Stimulated activated naive CD8-positive, alpha-beta T cell treated with anti-CD3 and anti-CD28 coated beads, Interleukin-15, amount 100 ng/mL, for 72 hours (primary cell): ENCODE measurements around the gene CIITA.
A peak's percentile ranks its signal among the peaks of the same experiment; 100 is the strongest.

Experiments
- ATAC-seq: fragments of 150-1000 bp; cut with Tn5 transposase; 2 replicates; pipeline ENCODE4 v1.10.0; 2021; ENCODE audit warnings: mild to moderate bottlenecking, moderate library complexity
- DNase-seq, 2 donors: peaks; one replicate each; pipeline ENCODE4 v3.0.0; 2021 to 2022
- H3K27ac Mint-ChIP-seq, 2 donors: one replicate each; pipeline ENCODE4 v1.8.0; 2022; ENCODE audit warnings: mild to moderate bottlenecking in 2 of 2, mixed read lengths in 2 of 2, moderate library complexity in 2 of 2
- H3K27me3 Mint-ChIP-seq: one replicate; pipeline ENCODE4 v1.8.0; 2022; ENCODE audit warnings: mixed read lengths
- H3K4me1 Mint-ChIP-seq: one replicate; pipeline ENCODE4 v1.8.0; 2022; ENCODE audit warnings: mild to moderate bottlenecking, mixed read lengths
- H3K4me3 Mint-ChIP-seq, 2 donors: one replicate each; pipeline ENCODE4 v1.8.0; 2022; ENCODE audit warnings: mild to moderate bottlenecking in 2 of 2, mixed read lengths in 2 of 2, moderate library complexity in 1 of 2
- H3K9me3 Mint-ChIP-seq, 2 donors: one replicate each; pipeline ENCODE4 v1.8.0; 2022; ENCODE audit warnings: mixed read lengths in 2 of 2

Gene CIITA

GRCh38 chr16:10868596-10869469 lies 8.2 kb upstream of the CIITA start:
- ATAC-seq, result no peak
- no peak overlapping the region for H3K27ac Mint-ChIP-seq
- H3K9me3 Mint-ChIP-seq, result no peaks in the 10 kb centered on the region
- H3K27me3 Mint-ChIP-seq, result peaks cover 59% of the 10 kb centered on the region
- H3K4me3 Mint-ChIP-seq, result peak overlapping the region; percentile 14 to 20
- DNase-seq, result no peak
- peaks cover 42% of the 10 kb centered on the region for H3K4me1 Mint-ChIP-seq

GRCh38 chr16:10870137-10870776 lies 6.7 kb upstream of the CIITA start:
- Mint-ChIP-seq H3K4me3 (peak overlapping the region; percentile 63 to 66), H3K9me3 (no peaks in the 10 kb centered on the region), H3K27ac (peak overlapping the region; percentile 66 to 82), H3K4me1 (peaks cover 49% of the 10 kb centered on the region), H3K27me3 (peaks cover 73% of the 10 kb centered on the region)
- ATAC-seq (peak; percentile 70), DNase-seq (peak; percentile 29 to 52)

DNA sequence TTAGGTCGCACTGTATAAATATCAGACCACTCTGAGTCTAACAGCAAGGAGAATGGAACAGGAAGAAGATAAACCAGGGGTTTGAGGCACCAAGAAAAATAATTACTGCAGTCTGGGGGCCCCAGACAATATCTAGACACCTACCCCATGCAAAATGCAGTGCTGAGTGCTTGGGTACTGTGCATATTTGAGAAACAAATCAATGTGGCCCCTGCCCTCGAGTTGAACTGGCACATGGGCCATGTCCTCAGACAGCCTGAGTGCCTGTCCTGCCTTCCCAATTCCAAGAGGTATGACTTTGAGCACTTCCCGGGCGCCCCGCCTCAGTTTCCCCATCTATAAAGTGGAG lies 6.2 kb upstream of the CIITA start:
- H3K4me1 Mint-ChIP-seq, result peaks cover 54% of the 10 kb centered on the region
- ATAC-seq, result peak; percentile 22
- peak overlapping the region; percentile 71 to 82 for H3K27ac Mint-ChIP-seq
- no peak for DNase-seq
- no peaks in the 10 kb centered on the region for H3K9me3 Mint-ChIP-seq
- peaks cover 78% of the 10 kb centered on the region for H3K27me3 Mint-ChIP-seq
- peak overlapping the region; percentile 58 to 66 for H3K4me3 Mint-ChIP-seq

DNA sequence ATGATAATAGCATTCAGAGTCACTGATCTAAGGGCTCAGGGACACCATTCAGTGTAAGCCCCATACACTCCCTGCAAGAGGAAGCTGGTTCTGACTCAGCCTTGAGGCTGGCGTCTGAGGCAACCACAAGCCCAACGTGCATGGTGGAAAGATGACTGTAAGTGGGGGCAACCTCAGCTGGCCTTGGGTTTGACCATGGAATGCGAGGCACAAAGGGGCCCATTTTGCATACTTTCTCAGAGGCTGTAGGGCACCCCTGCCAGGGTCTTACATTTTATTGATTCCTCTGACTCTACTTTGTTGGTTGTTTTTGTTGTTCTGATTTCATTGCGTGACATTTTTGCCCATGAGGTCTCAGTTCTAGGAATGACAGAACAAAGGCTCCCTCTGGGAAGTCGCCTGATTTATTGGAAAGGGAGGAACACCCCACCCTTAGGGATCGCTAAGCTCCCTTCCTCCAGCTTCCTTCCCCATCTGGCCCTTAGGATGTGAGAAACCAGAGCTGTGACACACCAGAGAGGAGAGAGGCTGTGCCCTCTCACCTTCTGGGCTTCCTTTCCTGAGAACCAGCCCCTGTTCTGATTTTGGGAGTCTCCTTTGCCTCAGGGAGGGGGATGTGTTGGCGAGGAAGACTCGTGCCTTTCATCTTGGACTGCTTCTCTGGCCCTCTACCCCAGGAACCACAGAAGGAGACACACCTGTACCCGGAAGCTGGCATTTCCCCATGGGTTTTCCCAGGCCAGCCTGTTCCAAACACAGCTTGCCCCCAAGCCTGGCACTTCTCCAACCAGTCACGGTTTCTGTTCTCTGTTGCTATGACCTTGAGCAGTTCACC lies 5.6 kb upstream of the CIITA start:
- peaks cover 80% of the 10 kb centered on the region for H3K27me3 Mint-ChIP-seq
- DNase-seq (peak; percentile 70 to 85), ATAC-seq (peak; percentile 97)
- no peaks in the 10 kb centered on the region for H3K9me3 Mint-ChIP-seq
- H3K4me3 Mint-ChIP-seq, result peak overlapping the region; percentile 58 to 66
- H3K27ac Mint-ChIP-seq, result peak overlapping the region; percentile 71 to 82
- H3K4me1 Mint-ChIP-seq, result peaks cover 60% of the 10 kb centered on the region

DNA sequence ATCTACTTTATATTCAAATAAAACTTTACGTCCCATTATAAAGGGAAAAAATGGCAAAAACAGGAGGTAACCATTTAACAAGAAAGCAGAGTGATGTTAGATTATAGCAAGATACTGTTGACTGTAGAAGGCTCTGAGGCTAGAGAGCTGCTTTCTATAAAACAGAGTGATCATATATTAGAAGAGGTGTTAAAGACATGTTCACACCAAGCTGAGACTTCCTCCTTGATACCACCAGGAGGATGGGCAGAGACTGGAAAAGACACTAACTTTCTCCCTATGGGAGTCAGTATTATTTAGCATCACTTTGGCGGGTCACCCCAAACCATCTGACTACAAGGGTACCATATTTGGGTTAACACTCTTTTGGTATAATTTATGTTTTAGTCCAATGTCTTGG lies 687 bp upstream of the CIITA start:
- Mint-ChIP-seq H3K9me3 (no peaks in the 10 kb centered on the region), H3K4me3 (peak overlapping the region; percentile 1 to 92), H3K4me1 (peaks cover 74% of the 10 kb centered on the region), H3K27ac (no peak overlapping the region), H3K27me3 (peaks cover 94% of the 10 kb centered on the region)
- ATAC-seq, result no peak
- no peak for DNase-seq

DNA sequence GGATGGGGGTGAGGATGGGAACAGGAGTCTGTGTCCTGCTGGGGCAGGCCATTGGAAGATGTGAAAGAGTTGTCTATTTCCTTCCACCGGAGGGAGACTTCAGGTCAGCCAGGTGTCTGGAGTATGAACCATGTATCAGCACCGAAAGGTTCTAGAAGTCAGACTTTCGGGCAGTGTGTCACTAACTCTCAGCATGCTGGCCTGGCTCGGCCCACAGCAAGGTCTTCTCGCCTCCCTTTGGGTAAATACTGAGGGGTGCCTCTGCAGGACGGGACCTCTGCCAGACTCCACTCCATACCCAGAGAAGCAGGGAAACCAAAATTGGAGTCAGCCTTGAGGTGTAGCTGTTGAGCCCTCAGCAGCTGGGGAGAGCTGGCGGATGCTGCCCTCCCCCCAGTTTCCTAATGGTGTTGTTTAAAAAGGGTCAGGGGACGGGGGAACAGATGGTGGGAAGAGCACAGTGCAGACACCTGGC lies 507 bp downstream of the CIITA start:
- no peaks in the 10 kb centered on the region for H3K9me3 Mint-ChIP-seq
- H3K4me1 Mint-ChIP-seq, result peaks cover 74% of the 10 kb centered on the region
- DNase-seq (no peak), ATAC-seq (no peak)
- peaks cover 94% of the 10 kb centered on the region for H3K27me3 Mint-ChIP-seq
- no peak overlapping the region for H3K27ac Mint-ChIP-seq
- H3K4me3 Mint-ChIP-seq, result peak overlapping the region; percentile 50 to 92

GRCh38 chr16:10878328-10878643 lies 1.3 kb downstream of the CIITA start:
- H3K27ac Mint-ChIP-seq, result no peak overlapping the region
- no peak for DNase-seq
- peak overlapping the region; percentile 90 to 92 for H3K4me3 Mint-ChIP-seq
- H3K9me3 Mint-ChIP-seq, result no peaks in the 10 kb centered on the region
- no peak for ATAC-seq
- peaks cover 74% of the 10 kb centered on the region for H3K4me1 Mint-ChIP-seq
- H3K27me3 Mint-ChIP-seq, result peaks cover 94% of the 10 kb centered on the region

DNA sequence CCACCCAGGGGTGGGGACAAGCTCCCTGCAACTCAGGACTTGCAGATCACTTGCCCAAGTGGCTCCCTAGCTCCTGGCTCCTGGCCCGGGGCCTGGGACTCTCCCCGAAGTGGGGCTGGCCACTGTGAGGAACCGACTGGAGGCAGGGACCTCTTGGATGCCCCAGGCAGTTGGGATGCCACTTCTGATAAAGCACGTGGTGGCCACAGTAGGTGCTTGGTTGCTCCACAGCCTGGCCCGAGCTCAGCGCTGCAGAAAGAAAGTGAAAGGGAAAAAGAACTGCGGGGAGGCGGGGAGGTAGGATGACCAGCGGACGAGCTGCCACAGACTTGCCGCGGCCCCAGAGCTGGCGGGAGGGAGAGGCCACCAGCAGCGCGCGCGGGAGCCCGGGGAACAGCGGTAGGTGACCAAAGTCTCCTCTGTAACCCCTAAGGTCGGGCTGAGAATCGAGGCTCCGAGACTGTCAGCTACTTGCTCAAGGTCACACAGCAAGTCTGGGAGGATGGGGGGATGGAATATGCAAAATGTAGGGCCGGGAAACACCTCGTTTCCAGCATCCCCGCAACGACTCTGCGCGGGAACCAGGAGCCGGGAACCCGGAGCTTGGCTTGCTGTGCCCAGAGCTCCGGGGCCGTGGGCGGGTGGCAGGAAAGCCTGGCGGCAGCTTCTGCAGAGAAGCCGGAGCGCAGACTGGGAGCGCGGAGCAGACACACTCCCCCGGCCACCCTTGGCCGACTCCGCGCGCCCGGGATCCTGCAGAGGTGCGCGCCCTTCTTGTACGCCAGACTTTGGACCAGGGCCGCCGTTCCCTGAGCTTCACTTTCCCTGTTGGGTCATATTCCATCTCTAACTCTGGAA lies 1.9 kb downstream of the CIITA start:
- H3K4me3 Mint-ChIP-seq, result peak overlapping the region; percentile 90 to 92
- no peaks in the 10 kb centered on the region for H3K9me3 Mint-ChIP-seq
- DNase-seq (peak; percentile 32 to 33), ATAC-seq (peak; percentile 6)
- peaks cover 74% of the 10 kb centered on the region for H3K4me1 Mint-ChIP-seq
- H3K27ac Mint-ChIP-seq, result no peak overlapping the region
- peaks cover 94% of the 10 kb centered on the region for H3K27me3 Mint-ChIP-seq

GRCh38 chr16:10879681-10880589 lies 2.9 kb downstream of the CIITA start:
- Mint-ChIP-seq H3K27ac (no peak overlapping the region), H3K9me3 (no peaks in the 10 kb centered on the region), H3K4me1 (peaks cover 71% of the 10 kb centered on the region), H3K4me3 (peak overlapping the region; percentile 90 to 92), H3K27me3 (peaks cover 94% of the 10 kb centered on the region)
- ATAC-seq, result no peak
- no peak for DNase-seq

- Mint-ChIP-seq H3K4me3 (peak overlapping the region in 1 of 2 donors; percentile 60), H3K4me1 (peaks cover 68% of the 10 kb centered on the region), H3K27me3 (peaks cover 94% of the 10 kb centered on the region)
These were observed 3.8 kb downstream of the CIITA start for GRCh38 chr16:10880594-10881452.

DNA sequence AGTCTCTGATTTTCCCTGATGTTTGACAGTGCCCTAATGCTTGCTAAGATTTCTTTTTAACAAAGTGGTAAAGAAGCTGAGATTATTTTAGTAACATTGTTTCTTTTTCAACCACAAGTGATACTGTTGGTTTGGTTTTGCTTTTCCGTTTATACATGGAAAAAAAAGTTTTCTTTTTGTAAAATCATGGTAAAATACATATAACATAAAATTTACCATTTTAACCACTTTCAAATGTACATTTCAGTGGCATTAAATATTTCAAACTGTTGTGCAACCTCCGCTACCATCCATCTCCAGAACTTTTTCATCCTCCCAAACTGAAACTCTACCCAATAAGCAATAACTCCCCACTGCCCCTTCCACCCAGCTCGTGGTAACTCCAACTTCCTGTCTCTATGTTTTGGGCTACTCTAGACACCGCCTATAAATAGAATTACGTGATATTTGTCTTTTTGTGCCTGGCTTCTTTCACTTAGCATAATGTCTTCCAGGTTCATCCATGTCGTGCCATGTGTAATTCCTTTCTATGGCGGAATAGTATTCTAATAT lies 4.6 kb downstream of the CIITA start:
- Mint-ChIP-seq H3K27ac (peak overlapping the region; percentile 21 to 52), H3K9me3 (no peaks in the 10 kb centered on the region), H3K4me3 (peak overlapping the region; percentile 14 to 60), H3K4me1 (peaks cover 61% of the 10 kb centered on the region), H3K27me3 (peaks cover 94% of the 10 kb centered on the region)
- DNase-seq (no peak), ATAC-seq (no peak)

More at GRCh38 chr16:10880594-10881452, 3.8 kb downstream of the CIITA start:
- DNase-seq (no peak), ATAC-seq (no peak)
- no peak overlapping the region for H3K27ac Mint-ChIP-seq
- H3K9me3 Mint-ChIP-seq, result no peaks in the 10 kb centered on the region

DNA sequence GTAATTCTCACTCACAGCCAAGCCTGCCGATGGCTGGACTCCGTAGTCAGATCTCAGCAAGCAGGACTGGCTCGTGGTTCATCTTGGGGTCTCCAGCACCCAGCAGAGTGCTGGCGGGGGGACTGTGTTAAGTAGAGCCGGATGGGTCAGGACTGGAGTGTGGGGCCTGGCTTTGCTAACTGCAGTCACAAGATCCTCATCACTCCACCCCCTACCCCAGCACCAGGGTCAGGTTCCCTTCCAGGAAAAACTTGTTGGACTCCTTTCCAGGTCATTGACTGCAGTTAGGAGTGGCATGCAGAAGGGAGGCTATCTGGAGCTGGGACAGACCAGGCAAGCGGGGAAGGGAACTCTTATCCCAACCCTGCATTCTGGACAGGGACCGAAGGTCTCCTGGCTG lies 6.0 kb downstream of the CIITA start:
- H3K9me3 Mint-ChIP-seq, result no peaks in the 10 kb centered on the region
- no peak overlapping the region for H3K27ac Mint-ChIP-seq
- ATAC-seq (no peak), DNase-seq (no peak)
- H3K4me3 Mint-ChIP-seq, result no peak overlapping the region
- H3K27me3 Mint-ChIP-seq, result peaks cover 91% of the 10 kb centered on the region
- H3K4me1 Mint-ChIP-seq, result peaks cover 46% of the 10 kb centered on the region

- DNase-seq (no peak), ATAC-seq (no peak)
- Mint-ChIP-seq H3K27ac (no peak overlapping the region), H3K4me3 (no peak overlapping the region), H3K27me3 (peaks cover 86% of the 10 kb centered on the region), H3K4me1 (peaks cover 33% of the 10 kb centered on the region), H3K9me3 (no peaks in the 10 kb centered on the region)
These were observed 8.2 kb downstream of the CIITA start for GRCh38 chr16:10885246-10885645.
